NK-92 treated with Interleukin-12 subunit alpha and Interleukin-12 subunit beta, amount 100 ng/mL, for 24 hours (cell line): ENCODE measurements around the gene EGFL7.
"Not testable (repeated sequence)": the region's sequence is repeated elsewhere in the genome, so short reads cannot be mapped to it uniquely, and the experiment has no call there.

Source experiments
- DNase-seq: peaks from one replicate; lab custom pipeline; 2025; lab: John Stamatoyannopoulos, UW

EGFL7 gene

DNA sequence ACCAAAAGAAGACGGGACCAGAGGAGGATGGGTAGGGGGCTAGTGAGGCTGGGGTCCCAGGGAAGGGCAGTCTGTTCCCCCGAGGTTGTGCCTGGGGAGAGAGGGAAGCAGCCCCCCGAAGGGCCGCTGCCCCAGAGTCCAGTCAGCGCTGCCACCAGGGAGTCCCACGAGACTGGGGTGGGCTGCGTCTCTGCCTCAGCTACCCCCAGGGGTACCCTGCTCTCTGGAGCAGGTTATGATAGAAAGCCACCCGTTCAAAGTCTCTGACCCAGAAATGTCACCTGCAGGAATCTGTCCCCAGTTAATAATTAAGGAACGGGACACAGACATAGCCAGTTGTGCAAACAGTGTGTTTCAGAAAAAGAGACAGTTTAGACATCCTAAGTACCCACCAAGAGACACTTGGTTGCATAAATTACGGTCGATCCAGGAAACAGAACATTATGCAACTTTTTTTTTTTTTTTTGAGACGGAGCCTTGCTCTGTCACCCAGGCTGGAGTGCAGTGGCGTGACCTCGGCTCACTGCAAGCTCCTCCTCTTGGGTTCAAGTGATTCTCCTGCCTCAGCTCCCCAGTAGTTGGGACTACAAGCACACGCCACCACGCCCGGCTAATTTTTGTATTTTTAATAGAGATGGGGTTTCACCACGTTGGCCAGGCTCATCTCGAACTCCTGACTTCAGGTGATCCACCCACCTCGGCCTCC is 35.3 kb downstream of the EGFL7 start:
- no peak for DNase-seq

DNA sequence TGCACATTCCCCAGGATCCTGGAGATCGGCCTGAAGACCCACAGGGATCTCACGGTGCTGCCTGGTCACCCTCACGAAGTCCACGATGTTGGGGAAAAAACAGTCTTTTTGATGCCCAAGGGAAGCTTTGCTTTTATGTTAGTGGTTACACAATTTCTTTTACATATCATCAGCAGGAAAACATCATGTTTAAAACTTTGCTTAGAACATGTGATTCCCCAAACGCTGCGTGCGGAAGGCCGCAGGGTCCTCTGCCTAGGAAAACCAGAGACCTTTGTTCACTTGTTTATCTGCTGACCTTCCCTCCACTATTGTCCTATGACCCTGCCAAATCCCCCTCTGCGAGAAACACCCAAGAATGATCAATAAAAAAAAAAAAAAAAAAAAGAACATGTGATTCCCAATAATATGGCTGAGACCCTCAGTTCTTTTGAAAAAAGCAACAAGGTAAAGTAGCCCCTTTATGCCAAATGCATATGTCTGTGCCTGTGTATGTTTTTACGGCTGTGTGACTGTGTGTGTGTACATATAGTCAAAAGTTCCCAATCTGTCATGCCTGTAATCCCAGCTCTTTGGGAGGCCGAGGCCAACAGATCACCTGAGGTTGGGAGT is 36.0 kb downstream of the EGFL7 start:
- no peak for DNase-seq

DNA sequence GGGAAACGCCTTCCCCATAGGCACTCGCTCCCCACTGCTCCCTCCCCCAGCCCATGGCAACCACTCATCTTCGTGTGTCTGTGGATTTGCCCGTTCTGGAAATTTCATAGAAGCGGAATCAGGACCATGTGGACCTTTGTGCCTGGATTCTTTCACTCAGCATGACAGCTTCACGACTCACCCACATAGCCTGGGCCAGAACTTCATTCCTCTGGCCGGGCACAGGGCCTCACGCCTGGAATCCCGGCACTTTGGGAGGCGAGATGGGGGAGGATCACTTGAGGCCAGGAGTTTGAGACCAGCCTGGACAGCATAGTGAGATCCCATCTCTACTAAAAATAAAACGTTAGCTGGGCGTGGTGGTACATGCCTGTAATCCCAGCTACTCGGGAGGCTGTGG is 37.6 kb downstream of the EGFL7 start:
- no peak for DNase-seq

DNA sequence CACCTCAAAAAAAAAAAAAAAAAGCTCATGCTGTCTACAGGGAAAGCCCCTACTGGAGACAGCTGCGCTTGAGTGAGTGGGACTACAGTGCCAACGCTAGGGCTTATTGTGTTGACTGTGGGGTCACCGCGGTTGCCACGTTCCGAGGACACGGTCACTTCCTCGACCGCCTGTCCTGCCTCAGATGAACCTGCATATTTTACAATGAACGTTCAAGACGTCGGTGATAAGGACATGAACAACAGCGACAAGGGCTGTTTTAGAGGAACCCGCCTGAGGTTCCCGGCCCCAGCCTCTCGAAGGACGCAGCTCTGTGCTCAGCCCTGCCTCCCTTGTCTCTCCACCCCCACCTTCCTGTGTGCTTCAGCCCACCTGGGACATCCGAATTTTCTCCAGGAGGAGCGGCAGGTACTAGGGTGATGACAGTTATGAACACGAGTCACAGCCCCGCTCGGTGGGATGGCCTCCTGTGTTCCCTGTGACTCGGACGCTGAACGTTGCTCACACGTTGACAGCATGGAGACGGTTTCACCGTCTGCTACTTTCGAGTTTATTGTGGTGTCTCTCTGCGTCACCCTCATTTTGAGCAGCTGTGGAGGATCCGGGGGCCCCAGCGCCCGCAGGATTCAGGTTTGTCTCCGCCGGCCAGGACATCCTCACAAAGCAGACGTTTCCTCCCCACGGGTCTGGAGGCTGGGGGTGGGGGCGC is 38.4 kb downstream of the EGFL7 start:
- no peak for DNase-seq

DNA sequence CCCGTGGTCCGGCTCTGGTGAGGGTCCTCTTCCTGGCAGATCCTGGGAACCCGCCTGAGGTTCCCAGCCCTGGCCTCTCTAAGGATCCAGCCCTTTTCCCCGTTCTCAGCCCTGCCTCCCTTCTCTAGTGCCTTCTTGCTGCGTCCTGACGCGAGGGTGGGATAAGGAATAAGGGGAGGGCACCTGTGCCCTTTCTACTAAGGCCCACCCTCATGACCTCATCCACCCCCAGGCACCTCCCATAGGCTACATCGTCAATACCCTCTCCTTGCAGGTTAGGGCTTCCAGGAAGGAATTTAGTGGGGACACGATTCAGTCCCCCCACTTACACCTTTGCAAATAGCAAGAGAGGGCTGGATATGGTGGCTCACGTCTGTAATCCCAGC is 38.9 kb downstream of the EGFL7 start:
- no peak for DNase-seq

GRCh38 chr9:136703276-136703860 is 40.7 kb downstream of the EGFL7 start:
- DNase-seq = no peak

GRCh38 chr9:136704741-136705140 is 42.0 kb downstream of the EGFL7 start:
- not testable (repeated sequence) for DNase-seq

DNA sequence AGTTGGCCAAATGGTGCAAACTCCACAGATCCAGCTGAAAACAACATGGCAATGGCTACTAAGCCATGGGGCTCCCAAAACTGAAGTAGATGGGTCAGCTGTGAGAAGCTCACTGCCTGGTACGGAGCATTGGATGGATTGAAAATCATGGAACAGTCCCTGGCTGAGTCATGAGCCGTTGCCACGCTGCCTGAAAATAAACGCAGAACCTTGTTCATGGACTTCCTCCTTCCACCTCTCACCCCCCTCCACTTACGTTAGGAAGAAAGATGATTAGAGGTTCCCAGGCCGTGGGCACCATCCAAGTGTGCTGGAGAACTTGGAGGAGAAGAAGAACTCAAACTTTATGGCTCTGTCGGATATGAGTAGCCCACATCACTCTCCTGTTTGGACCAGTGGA is 42.8 kb downstream of the EGFL7 start:
- no peak for DNase-seq

DNA sequence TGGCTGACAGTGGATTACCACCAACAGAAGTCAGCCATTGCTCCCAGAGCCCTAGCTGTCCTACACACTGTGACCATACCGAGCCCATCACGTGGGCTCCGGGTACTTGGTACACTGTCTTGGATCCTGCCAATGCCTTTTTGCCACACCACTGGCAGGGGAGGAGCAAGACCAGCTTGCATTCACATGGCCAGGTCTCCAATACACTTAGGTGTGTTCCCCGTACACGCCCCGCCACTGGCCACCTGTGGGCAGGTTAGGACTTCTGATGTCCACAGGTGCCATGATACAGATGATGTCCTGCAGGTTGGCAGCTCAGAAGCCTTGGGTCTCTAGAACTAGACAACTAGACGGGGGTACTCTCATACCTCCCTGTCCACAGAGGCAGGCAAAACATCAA is 44.3 kb downstream of the EGFL7 start:
- DNase-seq = no peak

DNA sequence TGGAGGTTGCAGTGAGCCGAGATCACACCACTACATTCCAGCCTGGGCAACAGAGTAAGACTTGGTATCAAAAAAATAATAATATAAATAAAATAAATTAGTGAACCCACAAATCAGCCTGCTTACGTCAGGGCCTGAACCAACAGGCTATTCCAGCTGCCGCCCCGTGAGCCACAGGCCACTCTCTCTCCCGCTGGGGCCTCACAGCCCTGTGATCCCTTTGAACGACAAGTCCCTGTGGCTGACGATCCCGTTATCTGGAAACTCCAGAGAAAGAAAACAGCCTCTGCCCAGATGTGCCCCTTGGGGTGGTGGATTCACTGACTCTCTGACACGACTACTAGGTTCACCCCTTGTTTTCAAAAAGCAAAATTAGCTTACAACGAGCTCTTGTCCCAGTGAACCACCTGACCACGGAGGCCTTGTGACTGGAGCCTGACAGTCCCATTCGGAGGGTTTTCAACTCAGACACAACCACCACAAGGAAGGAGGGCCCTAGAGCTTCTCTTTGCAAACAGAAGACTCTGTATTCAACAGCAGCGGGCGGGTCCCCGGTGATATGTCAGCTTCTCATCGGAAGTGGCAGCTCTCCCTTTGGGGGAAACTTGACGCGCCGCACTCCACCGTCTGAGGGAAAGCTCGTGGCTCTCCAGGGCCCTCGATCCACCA is 45.3 kb downstream of the EGFL7 start:
- no peak for DNase-seq

DNA sequence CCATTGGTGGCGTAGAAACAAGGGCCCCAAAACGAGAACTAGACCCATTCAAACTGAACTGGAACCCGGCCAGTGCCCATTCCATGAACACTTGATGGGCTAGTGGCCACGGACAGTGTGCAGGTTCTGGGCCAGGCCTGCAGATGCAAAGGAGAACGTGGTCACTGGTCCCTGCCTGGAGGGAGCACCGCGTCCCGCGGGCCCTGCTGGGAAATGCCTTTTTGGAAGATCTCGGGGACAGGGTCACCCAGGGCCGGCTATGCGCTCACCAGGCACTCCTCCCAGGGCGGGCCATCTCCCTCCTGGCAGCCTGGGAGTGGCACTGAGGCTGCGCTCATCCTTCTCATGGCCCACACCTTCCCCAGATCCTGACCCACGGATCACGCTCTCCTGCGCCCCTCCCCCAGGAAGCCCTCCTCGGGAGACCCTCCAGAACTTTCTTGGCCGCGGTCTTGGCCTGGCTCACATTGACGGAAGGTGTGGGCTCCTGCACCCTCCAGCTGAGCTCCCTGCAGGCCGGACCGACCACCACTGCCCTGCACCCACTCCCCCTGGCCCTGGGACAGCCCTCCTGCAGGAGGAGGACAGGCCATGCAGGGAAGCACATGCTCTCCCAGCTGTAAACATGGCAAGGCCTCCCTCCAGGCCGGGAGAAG is 46.9 kb downstream of the EGFL7 start:
- no peak for DNase-seq

GRCh38 chr9:136710543-136710942 is 47.8 kb downstream of the EGFL7 start:
- no peak for DNase-seq

GRCh38 chr9:136711219-136711648 is 48.5 kb downstream of the EGFL7 start:
- DNase-seq = not testable (repeated sequence)

DNA sequence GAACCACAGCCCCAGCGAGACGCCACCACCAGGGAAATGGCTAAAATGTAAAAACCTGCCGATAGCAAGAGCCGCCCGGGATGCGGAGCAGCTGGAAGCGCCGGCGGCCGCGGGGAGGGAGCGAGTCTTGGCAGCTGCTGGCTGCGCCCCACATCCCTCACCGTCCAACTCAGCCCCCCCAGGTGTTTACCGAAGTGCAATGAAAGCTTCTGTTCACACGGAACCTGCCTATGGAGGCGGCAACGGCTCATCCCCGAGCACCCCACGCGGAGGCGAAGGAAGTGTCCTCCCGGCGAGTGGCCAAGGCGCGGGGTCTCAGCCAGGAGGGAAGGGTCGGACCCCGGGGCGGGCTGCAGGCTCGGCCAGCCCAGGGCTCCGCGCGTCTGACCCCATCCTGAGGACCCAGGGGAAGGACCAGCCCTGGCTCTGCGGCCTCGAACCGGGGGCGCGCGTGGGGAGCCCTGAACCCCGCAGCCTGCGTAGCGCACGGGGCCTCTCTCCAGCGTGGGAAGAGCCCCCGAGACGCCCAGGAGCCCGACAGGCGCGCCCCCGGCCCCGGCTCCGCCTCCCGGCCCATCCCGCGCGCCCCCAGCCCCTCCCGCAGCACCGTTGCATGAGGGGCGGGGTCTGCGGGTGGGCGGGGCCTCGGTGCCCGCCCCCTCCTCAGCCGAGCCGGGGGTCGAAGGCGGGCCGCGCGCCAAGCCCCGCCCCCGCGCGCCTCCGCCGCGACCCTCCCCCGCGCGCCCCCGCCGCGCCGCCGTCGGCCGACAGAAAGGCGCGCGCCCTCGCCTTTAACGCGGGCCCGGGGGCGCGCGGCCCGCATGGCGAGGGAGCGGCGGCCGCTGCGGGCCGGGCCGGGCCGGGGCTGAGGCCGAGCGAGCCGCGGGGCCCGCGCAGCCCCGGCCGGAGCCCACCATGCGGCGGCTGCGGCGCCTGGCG is 49.3 kb downstream of the EGFL7 start, which contains the start of gene DIPK1B:
TSS of gene DIPK1B (plus strand) at position 822 of the 939 bp plus-strand sequence. CDS start at position 916, 94 bp downstream.
- no peak for DNase-seq

DNA sequence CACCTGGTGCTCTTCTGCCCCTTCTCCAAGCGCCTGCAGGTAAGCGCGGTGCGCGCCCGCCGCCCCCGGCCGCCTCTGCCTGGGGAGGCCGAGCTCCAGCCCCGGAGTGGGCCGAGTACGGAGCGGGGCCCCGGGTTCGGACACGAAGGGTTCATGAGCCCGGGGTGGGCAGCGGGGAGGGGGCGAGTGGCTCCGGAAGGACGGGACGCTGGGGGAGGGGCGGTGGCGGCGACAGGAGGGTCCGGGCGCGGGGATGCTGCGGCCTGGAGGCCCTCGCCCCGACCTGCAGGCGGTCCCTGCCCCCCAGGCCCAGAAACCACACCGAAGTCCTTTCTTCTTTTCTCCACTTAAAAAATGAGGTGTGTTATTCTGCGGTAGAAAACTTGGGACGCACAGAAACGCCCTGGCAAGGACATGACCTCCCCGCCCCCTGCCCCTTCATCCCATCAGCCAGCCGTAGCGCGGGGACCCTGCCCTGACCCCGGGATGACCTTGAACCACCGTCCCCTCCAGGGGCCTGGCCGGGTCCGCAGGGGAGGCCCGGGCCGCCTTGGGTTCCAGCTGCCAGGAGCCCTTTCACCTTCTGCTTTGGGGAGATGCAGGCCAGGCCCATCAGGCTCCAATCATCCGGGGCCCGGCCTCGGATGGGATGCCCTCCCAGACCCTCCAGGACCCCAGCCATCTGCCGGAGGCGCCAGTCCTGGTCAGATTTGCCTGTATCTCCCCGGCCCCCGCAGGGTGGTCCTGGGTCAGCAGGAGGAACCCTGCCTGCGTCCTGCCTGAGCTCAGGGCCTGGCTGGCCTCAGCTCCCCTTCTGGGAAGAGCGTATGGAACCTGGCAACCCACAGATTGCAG is 50.2 kb downstream of the EGFL7 start:
- DNase-seq = no peak

GRCh38 chr9:136713550-136713949 is 50.8 kb downstream of the EGFL7 start:
- DNase-seq = no peak

- no peak for DNase-seq
Measured at GRCh38 chr9:136714096-136714892, 51.6 kb downstream of the EGFL7 start.

GRCh38 chr9:136714893-136715274 is 52.2 kb downstream of the EGFL7 start:
- no peak for DNase-seq

DNA sequence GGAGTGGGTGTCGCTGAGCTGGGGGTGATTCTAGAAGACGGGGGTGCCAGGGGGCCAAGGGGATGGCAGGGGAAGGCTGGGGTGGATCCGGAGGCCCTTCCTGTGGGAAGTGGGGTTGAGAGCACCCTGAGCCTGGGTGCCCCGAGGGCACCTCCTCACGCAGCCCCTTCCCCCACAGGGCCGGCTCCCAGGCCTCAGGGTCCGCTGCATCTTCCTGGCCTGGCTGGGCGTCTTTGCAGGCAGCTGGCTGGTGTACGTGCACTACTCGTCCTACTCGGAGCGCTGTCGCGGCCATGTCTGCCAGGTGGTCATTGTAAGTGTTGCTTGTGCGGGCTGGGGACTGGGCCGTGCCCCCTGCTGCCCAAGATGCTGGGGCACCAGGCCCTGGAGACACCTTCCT is 54.7 kb downstream of the EGFL7 start:
- no peak for DNase-seq
